Body of pancreas (tissue), 4 donors: ENCODE measurements around the gene FBXL17. TPM values are rescaled to one million over a fixed set of nuclear protein-coding genes. Genes with fewer than 3 reads are reported as not detected.

Experiments
- ATAC-seq: fragments of 150-250 bp; one replicate; pipeline ENCODE4 v1.9.1; 2016
- DNase-seq, 4 donors: peaks; one replicate each; pipeline ENCODE4 v3.0.0-alpha.2; 2019
- H3K27ac ChIP-seq, 4 donors: fragments of 200-600 bp; sonication (generic); 1 replicate in 3 of 4; 2 replicates in 1 of 4; pipeline versions ENCODE4 v1.5.1 to v1.6.1; 2016 to 2019; ENCODE audit warnings: mild to moderate bottlenecking in 1 of 4, mixed read lengths in 1 of 4, moderate library complexity in 1 of 4
- H3K27me3 ChIP-seq, 2 donors: fragments of 200-600 bp; sonication (generic); one replicate each; pipeline ENCODE4 v1.6.0; 2016; ENCODE audit warnings: mild to moderate bottlenecking in 1 of 2
- H3K36me3 ChIP-seq, 2 donors: fragments of 200-600 bp; sonication (generic); replicated peaks in 1 of 2; 2 replicates each; pipeline ENCODE4 v1.5.1; 2016; ENCODE audit warnings: low read depth in 2 of 2; ENCODE audit not compliant: insufficient read depth in 1 of 2
- H3K4me1 ChIP-seq: fragments of 200-600 bp; sonication (generic); one replicate; pipeline ENCODE4 v1.6.0; 2016
- H3K4me3 ChIP-seq, 2 donors: fragments of 200-600 bp; sonication (generic); 1 replicate in 1 of 2; 2 replicates in 1 of 2; pipeline ENCODE4 v1.5.1; 2016 to 2019
- H3K9me3 ChIP-seq, 3 donors: fragments of 200-600 bp; sonication (generic); 1 replicate in 2 of 3; 2 replicates in 1 of 3; pipeline ENCODE4 v1.5.1; 2016
- POLR2A ChIP-seq, 3 donors: fragments of 450-650 bp; IDR thresholded peaks; one replicate each; pipeline ENCODE4 v1.6.1; 2016; ENCODE audit warnings: antibody characterized with exemption in 3 of 3, mild to moderate bottlenecking in 2 of 3
- WGBS, 2 donors: methylation state at CpG; one replicate each; pipeline ENCODE4 v1.1.5; 2017; 5-methylcytosine and 5-hydroxymethylcytosine counted together
- intact Hi-C: fragments of 100-400 bp; cut with DNase I; formaldehyde crosslinking; loops from one replicate; pipeline ENCODE4 v1.15.1; 2023
- small RNA-seq: library from RNA; depleted of rRNA; stranded (forward); fragments of <200 nt; gene quantifications from one replicate; pipeline ENCODE3, GENCODE V24; 2016
- total RNA-seq, 2 donors: library from RNA; depleted of rRNA; stranded (reverse); fragments of >200 nt; gene quantifications; one replicate each; pipeline ENCODE4 v1.1.0, GENCODE V29; 2016
- TF ChIP-seq, protein P1 (sequence below), 7 experiments: fragments of 450-650 bp in 4 of 7; fragments of 200-600 bp in 3 of 7; sonication (generic) in 3 of 7; IDR thresholded peaks; one replicate each; pipeline ENCODE4 v1.5.1; 2016 to 2019; ENCODE audit warnings: antibody characterized with exemption in 7 of 7

Gene FBXL17
- total RNA-seq, 2 donors from 2014 or later: 5.3 to 13.5 TPM

DNA sequence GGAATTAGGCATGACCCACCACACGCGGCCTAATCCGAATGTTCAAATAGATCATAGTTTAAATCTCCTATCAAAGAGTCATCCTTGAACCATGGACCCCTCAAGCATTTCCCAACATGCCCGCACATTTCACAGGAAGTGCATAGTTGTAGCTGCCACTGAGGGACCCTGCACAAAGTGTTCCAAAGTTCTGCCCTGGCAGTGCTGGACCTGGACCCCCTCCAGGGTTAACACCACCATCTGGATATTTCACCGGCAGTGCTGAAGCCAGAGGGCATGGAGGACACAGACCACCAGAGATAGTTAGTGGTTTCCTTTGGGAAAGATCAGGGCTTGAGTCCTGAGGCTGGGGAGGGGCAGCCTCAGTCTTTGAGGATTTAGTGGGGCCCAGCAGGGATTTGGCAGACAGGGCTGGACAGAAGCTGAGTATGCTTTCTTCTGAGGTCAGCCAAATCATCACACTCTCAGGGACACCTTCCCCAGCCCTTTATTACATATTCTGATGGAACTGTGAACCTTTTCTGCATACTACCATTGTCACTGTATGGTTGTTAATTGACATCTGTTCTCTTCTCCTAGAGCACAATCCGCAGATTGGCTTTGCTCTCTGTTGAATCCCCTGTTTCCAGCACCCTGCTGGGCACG, 567.6 kb downstream of the FBXL17 start:
- no peaks in the 10 kb centered on the region for H3K27me3 ChIP-seq
- intact Hi-C loops: no loop called here
- no peaks in the 10 kb centered on the region for H3K9me3 ChIP-seq
- no peak for TF ChIP-seq POLR2A (IDR thresholded peaks at IDR 0.05)
- TF ChIP-seq, protein P1, sequence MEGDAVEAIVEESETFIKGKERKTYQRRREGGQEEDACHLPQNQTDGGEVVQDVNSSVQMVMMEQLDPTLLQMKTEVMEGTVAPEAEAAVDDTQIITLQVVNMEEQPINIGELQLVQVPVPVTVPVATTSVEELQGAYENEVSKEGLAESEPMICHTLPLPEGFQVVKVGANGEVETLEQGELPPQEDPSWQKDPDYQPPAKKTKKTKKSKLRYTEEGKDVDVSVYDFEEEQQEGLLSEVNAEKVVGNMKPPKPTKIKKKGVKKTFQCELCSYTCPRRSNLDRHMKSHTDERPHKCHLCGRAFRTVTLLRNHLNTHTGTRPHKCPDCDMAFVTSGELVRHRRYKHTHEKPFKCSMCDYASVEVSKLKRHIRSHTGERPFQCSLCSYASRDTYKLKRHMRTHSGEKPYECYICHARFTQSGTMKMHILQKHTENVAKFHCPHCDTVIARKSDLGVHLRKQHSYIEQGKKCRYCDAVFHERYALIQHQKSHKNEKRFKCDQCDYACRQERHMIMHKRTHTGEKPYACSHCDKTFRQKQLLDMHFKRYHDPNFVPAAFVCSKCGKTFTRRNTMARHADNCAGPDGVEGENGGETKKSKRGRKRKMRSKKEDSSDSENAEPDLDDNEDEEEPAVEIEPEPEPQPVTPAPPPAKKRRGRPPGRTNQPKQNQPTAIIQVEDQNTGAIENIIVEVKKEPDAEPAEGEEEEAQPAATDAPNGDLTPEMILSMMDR (IDR thresholded peaks at IDR 0.05): no peak
- 85 to 93% methylated on average over 6 to 7 of the region's 7 CpGs for WGBS, 2 donors
- H3K4me3 ChIP-seq: no peak overlapping the region
- ATAC-seq: no peak
- no peaks in the 10 kb centered on the region for H3K4me1 ChIP-seq
- H3K27ac ChIP-seq: no peak overlapping the region
- no peaks in the 10 kb centered on the region for H3K36me3 ChIP-seq
- DNase-seq: no peak

- no peak for DNase-seq
Measured at GRCh38 chr5:107813559-107813958, 568.3 kb downstream of the FBXL17 start.

DNA sequence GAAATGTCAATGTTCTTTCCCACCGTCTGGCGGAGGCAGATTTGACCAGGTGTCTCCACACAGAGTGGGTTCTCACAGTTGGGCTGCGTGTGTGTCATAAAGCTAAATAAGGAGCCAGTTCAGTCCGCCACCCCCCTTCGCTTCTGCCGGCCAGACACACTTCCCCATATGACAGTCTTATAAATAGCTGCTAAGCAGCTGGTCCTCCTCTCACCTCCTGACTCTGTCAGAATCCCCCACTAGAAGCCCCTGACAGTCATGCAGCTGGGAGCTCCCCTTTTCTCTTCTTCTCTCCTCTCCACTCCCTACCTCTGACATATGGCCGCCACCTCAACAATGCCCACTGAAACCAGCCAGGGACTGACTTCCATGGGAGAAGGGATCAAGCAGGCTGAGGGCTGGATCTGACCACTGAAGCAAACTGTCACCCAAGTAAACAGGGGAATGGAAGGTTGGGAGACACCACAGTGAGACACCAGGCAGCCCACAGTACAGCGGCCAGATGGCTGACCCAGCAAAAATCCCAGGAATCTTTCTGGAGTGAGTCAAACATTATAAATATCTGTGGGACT, 569.2 kb downstream of the FBXL17 start:
- Histone ChIP-seq H3K9me3 (no peaks in the 10 kb centered on the region), H3K4me3 (no peak overlapping the region), H3K36me3 (no peaks in the 10 kb centered on the region), H3K27ac (no peak overlapping the region), H3K4me1 (no peaks in the 10 kb centered on the region), H3K27me3 (no peaks in the 10 kb centered on the region)
- TF ChIP-seq, protein P1 (IDR thresholded peaks at IDR 0.05): no peak
- TF ChIP-seq POLR2A (IDR thresholded peaks at IDR 0.05): no peak
- ATAC-seq: no peak
- no peak for DNase-seq
- 58 to 64% methylated on average over 8 of the region's 8 CpGs for WGBS, 2 donors
- intact Hi-C loops: no loop called here

More at GRCh38 chr5:107813559-107813958, 568.3 kb downstream of the FBXL17 start:
- H3K4me1 ChIP-seq: no peaks in the 10 kb centered on the region
- TF ChIP-seq, protein P1 (IDR thresholded peaks at IDR 0.05): no peak
- TF ChIP-seq POLR2A (IDR thresholded peaks at IDR 0.05): no peak
- WGBS, 2 donors: 69 to 75% methylated on average over 4 of the region's 4 CpGs
- intact Hi-C loops: no loop called here
- no peaks in the 10 kb centered on the region for H3K27me3 ChIP-seq
- H3K27ac ChIP-seq: no peak overlapping the region
- no peak for ATAC-seq
- H3K4me3 ChIP-seq: no peak overlapping the region
- H3K36me3 ChIP-seq: no peaks in the 10 kb centered on the region
- H3K9me3 ChIP-seq: no peaks in the 10 kb centered on the region

GRCh38 chr5:107809201-107810034, 572.5 kb downstream of the FBXL17 start:
- Histone ChIP-seq H3K27ac (no peak overlapping the region), H3K27me3 (no peaks in the 10 kb centered on the region), H3K4me1 (no peaks in the 10 kb centered on the region), H3K4me3 (no peak overlapping the region), H3K36me3 (no peaks in the 10 kb centered on the region), H3K9me3 (no peaks in the 10 kb centered on the region)
- DNase-seq (no peak), ATAC-seq (no peak)
- WGBS, 2 donors: 75 to 76% methylated on average over 4 of the region's 4 CpGs
- intact Hi-C loops: no loop called here
- TF ChIP-seq, protein P1 (IDR thresholded peaks at IDR 0.05): no peak
- TF ChIP-seq POLR2A (IDR thresholded peaks at IDR 0.05): no peak

Small RNAs within 50 kb of the gene (small RNA-seq; reads per million reads assigned to genes)
- gene RN7SKP122: not detected
